Ramos (cell line): ENCODE measurements around the gene RPS6KC1.
"Not testable (repeated sequence)": the region's sequence is repeated elsewhere in the genome, so short reads cannot be mapped to it uniquely, and the experiment has no call there.

ENCODE experiments used
- in situ Hi-C: fragments of 300-500 bp; cut with MboI; formaldehyde crosslinking; loops from one replicate; pipeline ENCODE4 v1.14.3; 2022; ENCODE audit warnings: low sequenced_read_pairs; ENCODE audit not compliant: unreplicated experiment

RPS6KC1 gene

DNA sequence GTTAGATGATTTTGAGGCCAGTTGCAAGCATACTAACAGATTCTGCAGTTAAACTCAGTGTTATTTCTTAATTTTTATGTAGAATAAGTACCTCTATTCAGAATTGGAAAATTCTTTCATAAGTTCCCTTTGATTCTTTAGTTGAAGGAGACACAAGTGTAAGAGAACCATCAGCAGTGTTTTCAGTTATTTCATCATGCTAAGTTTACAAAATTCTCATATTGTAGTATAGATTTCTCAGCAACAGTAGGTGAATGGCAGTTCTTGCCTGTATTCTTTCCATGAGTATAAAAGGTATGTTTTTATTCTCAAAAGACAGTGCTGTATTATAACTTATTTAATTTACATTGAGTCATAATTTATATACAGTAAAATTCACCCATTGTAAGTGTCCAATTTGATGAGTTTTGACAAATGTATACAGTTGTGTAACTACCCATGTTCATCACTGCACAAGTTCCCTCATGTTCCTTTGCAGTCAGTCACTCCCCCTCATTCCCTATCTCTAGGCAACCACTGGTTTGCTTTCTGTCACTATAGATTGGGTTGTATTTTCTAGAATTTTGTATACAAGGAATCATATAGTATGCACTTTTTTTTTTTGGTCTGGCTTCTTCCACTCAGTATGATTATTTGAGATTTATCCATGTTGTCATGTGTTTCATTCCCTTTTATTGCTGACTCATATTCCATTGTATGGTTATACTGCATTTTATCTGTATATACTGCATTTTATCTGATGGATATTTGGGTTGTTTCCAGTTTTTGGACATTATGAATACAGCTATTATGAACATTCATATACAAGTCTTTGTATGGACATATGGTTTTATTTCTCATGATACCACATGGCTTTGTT is 3.9 kb downstream of the RPS6KC1 start:
- in situ Hi-C loops: no loop called here

DNA sequence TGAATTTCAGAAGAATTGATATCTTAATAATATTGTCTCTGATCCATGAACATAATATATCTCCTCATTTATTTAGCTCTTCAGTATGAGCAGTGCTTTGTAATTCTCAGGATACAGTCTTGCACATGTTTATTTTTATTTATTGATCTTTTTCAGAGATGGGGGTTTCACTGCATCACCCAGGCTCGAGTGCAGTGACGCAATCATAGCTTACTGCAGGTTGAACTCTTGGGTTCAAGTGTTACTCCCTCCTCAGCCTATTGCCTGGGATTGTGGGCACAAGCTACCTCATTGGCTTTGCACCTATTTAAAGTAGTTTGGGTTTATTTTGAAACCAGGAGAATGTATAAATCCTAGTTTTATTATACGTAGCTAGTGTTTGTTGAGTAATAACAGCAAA is 4.7 kb downstream of the RPS6KC1 start:
- in situ Hi-C loops: no loop called here

DNA sequence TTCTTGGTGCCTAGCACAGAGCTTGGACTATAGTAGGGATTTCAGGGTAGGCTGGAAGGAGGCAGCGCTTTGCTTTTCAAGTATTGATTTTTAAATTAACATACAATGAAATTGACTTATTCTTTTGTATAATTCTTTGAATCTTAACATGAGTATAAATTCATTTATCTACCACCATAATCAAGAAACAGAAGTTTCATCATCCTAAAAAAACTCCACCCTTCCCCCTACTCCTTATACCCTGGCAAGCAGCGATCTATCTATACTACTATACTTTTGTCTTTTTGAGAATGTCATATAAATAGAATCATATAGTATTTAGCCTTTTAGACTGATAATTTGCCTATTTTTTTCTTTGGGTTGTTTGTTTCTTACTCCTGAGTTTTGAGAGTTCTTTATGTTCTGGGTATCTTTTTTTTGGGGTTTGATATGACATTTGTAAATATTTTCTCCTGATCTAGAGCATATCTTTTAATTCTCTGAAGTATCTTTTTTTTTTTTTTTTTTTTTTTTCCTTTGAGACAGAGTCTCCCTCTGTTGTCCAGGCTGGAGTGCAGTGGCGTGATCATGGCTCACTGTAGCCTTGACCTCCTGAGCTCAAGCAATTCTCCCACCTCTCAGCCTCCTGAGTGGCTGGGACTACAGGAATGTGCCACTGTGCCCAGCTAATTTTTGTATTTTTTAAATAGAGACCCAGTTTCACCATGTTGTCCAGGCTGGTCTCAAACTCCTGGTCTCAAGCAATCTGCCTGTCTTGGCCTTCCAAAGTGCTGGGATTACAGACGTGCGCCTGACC is 6.4 kb downstream of the RPS6KC1 start:
- in situ Hi-C loops: no loop called here

DNA sequence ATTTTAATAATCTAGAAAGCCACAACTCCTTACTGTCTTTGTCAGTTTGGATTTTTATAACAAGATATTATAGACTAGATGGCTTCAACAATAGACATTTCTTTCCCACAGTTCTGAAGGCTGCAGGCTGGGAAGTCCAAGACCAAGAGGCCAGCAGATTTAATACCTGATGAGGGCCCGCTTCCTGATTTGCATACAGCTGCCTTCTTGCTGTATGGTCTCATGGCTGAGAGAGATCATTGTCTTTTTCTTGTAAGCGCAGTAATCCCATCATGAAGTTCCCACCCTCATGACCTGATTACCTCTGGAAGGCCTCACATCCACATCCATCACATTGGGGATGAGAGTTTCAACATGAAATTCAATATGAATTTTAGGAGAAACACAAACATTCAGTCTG is 9.8 kb downstream of the RPS6KC1 start:
- in situ Hi-C loops: no loop called here

DNA sequence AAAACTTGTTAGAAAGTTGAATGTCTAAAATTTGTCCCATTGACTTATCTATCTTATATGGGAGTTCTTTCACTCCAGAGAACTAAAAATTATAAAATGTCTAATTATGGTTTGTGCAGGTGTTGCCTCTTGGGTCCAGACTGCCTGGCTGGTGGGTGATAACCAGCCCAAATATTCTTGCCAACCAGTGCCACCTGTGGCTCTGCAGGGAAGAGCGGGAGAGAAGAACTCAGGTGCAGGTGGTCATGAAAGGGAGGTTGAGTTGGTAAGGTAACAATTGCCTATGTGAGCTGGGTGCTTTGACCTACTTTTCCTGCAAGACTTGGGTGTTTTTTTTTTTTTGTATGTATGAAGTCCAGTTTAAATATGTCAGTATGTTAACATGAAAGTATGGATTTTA is 10.2 kb downstream of the RPS6KC1 start:
- in situ Hi-C loops: no loop called here

DNA sequence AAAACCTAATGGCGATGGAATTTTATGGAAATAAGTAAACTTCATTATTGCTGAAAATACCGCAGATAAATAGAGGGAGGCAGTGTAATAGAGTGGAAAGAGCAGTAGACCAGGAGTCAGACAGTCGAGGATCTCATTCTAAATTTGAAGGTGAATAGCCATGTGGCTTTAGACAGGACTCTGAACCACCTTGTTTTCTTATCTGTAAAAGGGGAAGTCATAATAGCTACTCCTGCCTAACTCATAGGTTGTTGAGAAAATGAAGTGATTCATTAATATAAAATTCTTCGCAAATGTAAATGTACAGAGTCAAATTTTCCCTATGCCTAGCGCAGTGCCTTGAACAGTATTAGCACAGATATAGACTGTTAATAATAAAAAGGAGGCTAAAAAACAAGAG is 14.8 kb downstream of the RPS6KC1 start:
- in situ Hi-C loops: no loop called here

DNA sequence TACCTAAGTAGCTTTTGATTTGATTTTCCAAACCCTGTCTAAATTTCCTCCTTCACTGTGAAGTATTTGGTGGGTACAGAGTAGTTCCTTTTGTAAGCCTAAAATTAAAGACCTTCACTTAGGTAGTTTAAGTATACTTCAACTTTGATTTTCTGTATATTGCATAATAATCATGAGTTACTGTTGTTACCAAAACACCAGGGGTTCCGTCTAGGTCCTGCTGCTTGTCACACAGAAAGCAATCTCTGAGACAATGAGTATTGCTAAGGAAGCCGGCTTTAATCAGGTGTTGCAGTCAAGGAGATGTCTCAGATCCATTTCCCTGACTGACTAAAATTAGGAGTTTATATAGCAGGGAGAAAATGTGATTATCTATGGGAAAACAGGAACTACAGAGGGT is 15.3 kb downstream of the RPS6KC1 start:
- in situ Hi-C loops: no loop called here

DNA sequence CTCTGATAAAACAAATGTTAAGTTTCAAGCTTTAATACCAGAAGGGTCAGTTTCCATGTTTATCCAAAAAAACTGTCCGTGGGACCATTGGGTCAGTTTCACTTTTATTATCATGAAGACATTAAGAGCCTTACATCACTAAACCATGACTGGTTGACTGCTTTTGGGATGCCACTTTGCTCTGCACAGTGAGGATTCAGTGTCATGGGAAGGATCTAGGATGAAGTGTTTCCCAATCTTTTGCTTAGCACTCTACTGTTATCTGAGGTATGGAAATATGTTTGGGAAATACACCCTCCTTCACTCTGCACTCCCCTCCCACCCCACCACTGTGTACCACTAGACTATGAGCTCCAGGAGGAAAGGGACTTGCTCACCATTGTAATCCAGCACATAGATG is 16.3 kb downstream of the RPS6KC1 start:
- in situ Hi-C loops: no loop called here

DNA sequence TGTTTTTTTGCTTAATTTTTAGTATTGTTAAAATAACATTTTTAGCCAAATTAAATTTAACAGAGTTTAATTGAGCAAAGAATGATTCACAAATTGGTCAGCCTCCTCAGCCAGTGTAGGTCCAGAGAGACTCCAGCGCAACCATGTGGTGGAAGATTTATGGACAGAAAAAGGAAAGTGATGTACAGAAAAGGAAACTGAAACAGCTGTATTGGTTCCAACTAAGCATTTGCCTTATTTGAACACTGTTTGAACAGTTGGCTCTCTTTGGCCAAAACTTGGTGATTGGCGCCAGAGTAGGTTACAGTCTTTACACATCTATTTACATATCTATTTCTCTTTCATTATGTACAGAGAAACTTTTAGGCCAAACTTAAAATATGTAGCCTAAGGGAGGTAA is 19.4 kb downstream of the RPS6KC1 start:
- in situ Hi-C loops: no loop called here

DNA sequence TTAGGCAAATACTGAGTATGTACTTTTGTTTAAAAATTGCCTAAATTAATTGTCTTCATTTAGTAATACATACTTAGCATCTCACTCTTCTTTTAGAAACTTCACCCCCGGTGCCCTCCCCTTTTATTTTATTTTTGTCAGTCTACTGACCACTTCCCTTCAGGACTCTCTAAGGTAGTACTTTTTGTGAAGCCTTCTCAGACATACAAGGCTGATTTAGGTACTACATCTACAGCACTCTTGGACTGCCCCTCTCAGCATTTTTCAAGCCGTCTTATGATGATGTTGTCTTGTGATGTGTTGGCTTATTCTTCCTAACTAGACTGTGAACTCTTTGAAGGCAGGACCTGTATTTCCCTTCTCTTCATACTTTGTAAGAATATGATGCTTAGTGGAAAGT is 24.7 kb downstream of the RPS6KC1 start:
- in situ Hi-C loops: no loop called here

DNA sequence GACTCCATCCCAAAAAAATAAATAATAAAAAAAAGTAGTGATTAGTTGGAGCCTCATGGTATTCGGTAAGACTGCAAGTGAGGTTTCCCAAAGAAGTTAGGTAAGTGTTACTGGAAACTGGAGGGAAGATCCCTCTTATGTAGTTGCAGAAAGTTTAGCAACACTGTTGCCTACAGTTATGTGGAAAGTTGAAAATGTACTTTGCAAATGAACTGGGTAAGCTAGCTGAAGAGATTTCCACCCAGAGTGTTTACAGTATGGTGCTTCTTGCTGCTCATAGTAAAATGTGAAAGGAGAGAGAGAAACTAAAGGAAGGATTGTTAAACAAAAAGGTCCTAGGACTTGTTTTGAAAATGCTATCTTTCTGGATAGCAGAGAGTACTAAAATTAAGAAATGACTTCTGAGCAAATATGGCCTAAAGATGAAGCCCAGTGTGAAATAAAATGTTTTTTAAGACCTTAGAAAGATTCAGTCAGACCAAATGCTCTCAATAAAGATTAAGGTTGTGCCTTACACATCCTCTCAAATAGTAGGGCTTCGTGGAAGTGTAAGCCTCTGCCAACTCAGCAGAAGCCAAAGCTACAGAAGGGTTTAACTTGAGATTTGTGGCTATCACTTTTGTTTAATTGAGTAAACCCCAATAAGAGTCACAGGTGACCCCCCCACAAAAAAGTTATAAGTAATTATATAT is 31.5 kb downstream of the RPS6KC1 start:
- in situ Hi-C loops: no loop called here

DNA sequence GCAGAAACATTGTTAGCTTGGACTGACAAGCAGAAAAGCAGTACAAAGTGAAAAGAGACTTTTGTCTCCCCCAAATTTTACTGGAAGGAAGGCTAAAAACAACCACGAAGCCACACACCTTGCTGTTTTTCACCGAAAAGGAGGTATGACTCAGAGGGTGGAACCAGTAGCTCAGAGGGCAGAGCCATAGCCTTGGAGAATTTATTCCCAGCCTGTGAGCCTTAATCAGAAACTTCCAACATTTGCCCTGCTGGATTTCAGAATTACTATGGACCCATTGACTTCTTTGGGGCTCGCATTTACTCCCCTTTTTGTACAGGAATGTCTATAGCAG is 32.0 kb downstream of the RPS6KC1 start:
- in situ Hi-C loops: no loop called here

DNA sequence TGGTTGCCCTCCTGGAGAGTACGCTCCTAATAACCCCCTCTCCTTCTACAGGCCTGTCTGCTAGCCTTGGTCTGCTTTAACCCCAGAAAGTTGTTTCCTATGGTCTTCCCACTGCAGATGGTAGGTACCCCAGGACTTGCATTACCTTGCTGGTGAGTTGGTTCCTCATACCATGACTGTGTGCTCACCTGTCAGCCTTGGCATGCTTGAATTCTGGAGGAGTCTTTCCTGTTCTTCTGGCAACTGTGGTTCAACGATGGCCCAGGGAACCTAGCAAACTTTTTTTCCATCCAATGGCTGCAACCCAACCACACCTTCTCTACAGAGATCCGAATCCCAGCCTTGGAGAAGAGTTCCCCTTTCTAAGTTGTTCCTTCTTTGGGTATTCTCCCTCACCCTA is 36.9 kb downstream of the RPS6KC1 start:
- in situ Hi-C loops: no loop called here

DNA sequence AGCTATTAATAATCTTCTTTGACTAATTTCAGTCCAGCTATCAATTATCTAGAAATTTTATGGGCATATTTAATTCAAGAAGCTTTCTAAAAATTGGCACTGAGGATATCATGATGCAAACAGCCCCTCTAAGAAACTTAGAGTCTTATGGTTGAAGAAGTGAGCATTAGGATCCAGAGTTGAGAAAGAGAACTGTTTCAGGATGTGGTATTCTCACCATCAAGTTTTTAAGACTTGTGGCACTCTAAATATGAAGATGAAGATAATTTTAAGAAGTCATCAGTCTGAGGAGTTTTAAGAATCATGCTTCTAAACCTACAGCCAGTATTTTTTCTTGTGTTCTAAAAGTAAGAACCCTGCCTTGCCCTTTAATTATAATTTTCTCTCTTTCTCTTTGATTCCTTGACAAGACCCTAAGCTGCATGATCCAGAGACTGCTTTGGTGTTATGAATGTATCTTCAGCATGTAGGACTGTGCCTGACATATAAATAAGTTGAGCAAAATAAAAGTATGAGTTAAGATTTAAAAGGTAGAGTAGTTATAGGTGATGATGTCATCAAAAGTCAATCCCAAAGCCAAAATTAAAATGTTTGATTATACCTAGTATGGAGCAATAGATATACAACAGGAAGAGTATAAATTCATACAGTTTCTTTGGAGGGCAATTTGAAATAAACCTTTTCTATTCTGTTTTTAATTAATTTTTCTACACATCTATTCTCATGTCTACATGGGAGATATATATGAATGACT is 39.1 kb downstream of the RPS6KC1 start:
- in situ Hi-C loops: no loop called here

DNA sequence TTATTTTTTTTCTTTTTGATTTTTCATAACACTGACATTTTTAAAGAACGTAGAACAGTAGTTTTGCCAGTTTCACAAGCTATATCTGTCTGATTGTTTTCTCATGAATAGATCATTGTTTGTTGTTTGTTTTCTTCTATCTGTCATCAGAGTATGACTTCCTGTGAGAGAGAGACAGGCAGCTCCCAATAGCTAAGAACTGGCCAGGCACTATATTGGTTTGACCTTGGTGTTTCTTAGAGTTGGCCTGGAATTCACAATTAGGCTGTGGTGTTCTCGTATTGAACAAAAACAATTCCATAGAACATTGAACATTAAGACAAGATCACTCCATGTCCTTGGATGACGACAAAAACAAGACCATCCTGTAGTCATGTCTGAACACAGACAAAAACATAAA is 43.4 kb downstream of the RPS6KC1 start:
- in situ Hi-C loops: no loop called here

DNA sequence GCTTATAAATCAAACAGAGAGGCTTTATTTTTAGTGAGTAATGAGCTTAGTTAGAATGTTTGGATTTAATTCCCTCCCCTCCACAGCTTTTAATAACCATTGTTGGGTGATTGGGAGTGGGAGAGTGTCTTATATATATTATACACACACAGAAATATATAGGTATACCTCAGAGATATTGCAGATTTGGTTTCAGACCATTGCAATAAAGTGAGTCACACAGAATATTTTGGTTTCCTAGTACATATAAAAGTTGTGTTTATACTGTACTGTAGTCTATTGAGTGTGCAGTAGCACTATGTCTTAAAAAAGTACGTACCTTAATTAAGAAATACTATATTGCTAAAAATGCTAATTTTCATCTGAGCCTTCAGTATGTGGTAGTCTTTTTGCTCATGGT is 44.4 kb downstream of the RPS6KC1 start:
- in situ Hi-C loops: no loop called here

DNA sequence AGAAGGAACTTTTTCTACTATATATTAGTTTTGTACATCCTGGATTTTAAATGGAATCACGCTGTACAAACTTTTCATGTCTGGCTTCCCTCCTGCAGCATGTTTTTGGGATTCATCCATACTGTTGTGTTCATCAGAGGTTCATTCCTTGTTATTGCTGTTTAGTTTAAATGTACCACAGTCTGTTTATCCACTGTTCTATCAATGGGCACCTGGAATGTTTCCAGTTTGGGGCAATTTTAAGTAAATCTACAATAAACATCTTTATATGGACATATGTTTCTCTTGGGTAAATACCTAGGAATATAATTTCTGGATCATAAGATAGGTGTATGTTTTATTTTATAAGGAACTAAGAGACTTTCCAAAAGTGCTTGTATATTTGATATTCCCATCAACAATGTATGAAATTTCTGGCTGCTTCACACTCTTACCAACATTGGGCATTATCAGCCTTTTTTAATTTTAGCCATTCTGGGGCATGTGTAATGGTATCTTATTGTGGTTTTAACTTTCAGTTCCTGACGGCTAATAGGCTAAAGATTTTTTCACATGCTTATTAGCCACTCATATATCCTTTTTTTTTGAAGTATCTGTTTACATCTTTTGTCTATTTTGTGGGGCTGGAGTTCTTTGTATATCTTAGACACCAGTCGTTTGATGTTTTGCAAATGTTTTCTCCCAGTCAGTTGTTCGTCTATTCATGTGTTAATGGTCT is 48.8 kb downstream of the RPS6KC1 start:
- in situ Hi-C loops: no loop called here

DNA sequence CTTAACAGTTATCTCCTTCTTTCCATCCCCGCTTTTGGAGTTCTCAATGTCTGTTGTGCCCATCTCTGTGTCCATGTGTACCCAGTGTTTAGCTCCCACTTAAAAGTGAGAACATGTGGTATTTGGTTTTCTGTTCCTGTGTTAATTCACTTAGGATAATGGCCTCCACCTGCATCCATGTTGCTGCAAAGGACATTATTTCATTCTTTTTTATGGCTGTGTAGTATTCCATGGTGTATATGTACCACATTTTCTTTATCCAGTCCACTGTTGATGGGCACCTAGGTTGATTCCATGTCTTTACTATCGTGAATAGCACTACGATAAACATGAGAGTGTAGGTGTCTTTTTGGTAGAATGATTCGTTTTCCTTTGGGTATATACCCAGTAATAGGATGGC is 49.5 kb downstream of the RPS6KC1 start:
- in situ Hi-C loops: not testable (repeated sequence)

DNA sequence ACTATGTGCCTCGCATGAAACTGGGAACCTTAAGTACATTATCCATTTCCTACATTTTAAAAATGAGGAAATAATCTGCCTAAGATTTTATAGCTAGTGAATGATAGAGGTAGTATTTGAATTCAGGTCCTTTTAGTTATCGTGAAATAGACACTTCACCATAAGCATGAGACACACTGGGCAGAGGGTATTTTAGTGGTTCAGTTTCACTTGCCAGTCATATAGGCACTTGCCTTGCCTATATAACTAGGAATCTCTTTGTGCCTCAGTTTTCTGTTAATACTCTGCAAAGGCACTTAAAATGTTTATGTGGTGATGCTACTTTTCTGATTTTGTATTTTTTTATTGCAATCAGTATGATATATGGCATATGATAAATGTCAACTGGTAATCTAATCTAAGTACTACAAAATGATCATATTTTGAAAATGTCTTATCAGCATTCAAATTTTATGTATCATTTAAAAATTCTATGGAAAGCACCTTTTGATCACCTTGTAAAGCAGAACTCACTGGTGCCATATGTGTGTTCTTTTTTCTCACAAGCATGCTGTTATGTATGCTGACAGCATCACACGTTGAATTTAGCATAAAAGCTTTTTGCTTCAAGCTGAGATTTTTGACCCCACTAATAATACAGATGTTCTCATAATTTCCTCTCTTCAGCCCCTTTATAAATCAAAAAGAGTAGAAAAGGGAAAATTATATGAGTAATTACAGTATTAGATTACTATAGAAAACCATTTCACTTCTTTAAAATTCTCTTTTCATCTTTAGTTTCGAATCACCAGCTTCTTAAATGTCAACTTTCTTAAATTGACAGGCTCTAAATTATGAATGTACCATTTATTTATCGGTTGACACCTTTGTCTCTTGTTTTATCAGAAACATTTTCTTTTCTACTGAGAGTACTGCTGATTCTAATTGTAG is 52.6 kb downstream of the RPS6KC1 start:
- in situ Hi-C loops: no loop called here
